Activated CD4-positive, alpha-beta T cell treated with anti-CD3 and anti-CD28 coated beads for 48 hours (primary cell): Measurements from ENCODE around the gene DBX1.
A peak's percentile ranks its signal among the peaks of the same experiment; 100 is the strongest.

Source experiments
- DNase-seq: peaks from one replicate; pipeline ENCODE4 v3.0.0-alpha.2; 2020

The DBX1 gene

GRCh38 chr11:20120134-20120925, 39.9 kb downstream of the DBX1 start:
- DNase-seq = no peak

GRCh38 chr11:20119315-20119714, 41.0 kb downstream of the DBX1 start:
- DNase-seq = no peak

DNA sequence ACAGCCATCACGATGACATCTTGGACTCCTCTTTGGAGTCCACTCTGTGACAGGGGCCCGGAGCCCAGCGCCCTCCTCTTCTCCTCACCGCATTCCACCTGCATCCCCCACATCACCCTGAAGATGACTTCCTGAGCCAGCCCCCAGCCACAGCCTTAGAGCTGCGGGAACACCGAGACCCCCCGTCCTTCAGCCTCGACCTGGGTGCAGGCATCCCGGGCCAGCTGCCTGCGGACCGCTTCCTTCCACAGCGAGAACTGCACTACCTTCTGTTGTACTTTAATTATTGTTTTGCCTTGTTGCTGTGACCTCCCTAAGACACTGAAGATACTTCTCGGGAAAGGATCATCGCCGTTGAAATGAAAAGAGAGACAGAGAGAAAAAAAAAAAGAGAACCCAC, 42.1 kb downstream of the DBX1 start:
- DNase-seq = no peak

DNA sequence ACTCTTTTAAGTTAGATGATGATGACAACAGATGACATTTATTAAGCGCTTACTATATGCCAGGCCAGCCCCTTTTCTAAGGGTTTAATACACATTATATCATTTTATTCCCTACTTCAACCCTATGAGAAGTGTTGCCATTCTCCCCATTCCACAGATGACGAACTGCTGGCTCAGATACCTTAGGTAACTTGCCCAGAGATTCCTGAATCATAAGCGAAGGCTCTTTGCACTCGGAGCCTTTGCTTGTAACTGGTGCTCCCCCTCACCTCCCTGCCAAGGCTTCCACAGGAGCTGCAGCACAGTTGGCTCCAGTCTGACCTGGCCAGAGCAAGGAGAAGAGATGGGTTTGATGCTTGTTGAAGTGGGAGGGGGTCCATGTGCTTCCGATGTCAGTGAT, 43.0 kb downstream of the DBX1 start:
- no peak for DNase-seq

DNA sequence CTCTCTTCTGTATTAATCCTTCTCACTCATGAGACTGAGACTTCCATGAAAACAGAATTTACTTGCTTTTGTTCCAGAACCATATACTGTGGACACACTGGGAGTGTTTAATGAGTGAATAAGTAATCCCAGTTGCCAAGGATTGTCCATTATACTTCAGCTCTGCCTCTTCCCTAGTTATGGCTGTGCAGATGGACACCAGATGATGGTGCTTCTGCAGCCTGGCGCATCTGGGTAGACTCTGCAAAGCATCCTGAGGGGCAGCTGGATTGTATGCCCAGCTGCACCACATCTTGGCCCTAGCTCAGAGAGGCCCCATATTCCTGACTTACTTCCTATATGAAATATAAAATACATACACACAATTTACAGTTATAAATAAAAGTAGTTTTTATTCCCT, 43.5 kb downstream of the DBX1 start:
- no peak for DNase-seq

GRCh38 chr11:20114588-20114987, 45.7 kb downstream of the DBX1 start:
- no peak for DNase-seq

- DNase-seq = no peak
Observed at GRCh38 chr11:20113149-20113438, 47.2 kb downstream of the DBX1 start.

DNA sequence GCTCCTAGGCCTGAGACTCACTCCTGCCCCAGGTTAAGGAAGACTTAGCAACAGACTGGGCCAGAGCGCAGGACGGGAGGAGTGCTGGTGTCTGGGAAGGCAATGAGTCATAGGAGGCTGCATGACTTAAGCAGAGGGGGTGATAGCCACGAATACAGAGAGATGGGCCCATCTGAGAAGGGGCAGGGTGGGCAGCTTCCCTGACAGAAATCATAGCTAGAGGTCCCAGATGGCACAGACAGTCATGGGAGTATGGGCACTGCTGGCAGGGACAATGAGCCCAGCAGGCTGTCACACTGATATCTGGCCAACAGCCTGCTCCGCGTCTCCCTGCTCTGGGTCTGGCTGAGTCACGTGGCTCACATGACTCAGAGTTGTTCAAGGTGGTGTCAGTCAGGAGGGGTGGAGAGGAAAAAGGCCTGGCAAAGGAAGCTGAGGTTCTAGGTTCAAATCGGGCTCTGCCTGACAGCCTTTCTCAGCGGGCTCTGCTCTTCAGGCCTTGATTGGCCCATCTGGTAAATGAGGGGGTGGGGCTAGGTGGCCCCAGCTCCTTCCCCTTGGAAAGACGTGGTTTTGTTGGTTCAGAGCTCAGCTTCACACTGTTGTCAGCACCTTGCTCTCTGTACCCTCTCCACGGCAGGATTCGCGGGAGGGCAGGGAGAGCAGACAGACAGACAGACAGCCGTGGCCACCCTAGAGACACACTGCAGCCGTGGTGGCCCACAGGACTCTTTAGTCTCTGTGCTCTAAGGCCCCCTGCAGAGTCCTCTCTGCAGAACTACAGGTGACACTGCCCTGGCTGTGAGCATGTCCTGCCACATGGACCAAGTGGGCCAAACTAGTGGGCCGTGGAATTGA, 47.8 kb downstream of the DBX1 start:
- DNase-seq = peak; percentile 13

GRCh38 chr11:20111871-20112270, 48.4 kb downstream of the DBX1 start:
- no peak for DNase-seq

DNA sequence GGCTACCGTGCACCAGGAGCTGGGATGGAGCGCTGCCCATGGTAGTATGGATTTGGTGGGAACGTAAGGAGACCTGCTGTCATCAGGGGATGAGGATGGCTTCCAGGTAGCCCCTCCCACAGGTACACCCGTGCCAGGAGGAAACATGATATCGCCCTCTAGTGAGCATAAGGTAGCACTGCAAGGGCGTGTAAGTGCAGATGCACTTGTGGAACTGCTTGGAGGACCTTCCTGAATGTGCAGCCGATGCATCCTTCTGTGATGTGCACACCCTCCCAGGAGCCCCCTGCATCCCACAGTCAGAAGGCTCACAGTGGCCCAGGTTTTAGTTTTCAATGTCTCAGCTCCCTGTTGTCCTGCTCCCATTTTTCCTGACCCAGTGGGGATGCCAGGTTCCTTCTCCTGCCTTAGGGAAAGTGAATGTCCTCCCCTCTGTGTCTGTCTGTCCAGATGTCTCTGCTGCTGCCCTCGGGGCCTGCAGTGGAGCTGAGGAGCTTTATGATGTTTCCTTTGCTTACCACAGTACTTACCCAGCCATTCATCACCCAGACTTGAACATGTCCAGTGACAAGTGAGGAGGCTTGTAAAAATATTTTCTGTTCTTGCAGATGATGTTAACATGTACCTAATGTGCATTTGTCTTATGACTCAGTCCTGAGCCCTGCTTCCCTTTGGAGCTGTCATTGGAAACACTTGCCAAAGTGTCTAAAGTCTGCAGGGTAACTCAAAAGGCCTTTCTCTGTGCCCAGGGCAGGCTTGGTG, 49.2 kb downstream of the DBX1 start:
- DNase-seq = peak; percentile 68

DNA sequence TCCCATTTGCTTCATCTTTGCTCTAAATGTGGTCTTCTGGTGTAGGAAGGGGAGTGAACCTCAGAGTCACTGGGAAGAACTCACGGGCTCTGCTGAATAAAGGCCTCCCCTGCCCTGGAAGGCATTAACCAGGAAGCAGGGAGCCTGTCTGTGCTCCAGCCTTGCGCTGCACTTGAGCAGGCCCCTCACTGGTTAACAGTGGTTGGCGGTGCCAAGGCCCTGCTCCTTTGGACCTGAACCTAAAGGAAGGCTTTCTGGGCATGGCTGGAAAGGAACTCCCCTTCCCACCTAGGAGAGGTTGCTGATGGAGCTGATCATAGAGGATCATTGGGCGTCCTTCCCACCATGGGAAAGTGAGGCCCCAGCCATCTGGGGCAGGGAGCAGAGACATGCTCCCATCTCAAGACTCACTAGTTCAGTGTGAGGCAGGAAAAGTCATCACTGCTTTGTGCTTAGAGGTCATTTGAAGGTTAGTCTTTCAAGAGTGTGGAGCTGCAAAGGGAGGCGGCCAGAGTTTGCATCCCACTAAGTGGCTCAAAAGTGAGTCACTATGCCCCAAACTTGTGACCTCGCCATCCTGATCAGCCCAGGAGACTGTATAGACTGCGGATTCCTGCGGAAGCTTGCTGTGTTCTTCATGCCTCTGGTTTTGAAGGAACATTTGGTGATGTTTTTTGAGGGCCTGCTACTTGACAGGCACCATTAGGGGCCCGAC, 50.4 kb downstream of the DBX1 start:
- no peak for DNase-seq
